Stimulated activated CD8-positive, alpha-beta memory T cell treated with anti-CD3 and anti-CD28 coated beads, Interleukin-15, amount 100 ng/mL, for 24 hours (primary cell): ENCODE data around the gene GRK5.
"Not testable (repeated sequence)": the region's sequence is repeated elsewhere in the genome, so short reads cannot be mapped to it uniquely, and the experiment has no call there.

Experiments
- DNase-seq: peaks from one replicate; pipeline ENCODE4 v3.0.0-alpha.2; 2020; ENCODE audit warnings: low read depth

GRK5 gene

DNA sequence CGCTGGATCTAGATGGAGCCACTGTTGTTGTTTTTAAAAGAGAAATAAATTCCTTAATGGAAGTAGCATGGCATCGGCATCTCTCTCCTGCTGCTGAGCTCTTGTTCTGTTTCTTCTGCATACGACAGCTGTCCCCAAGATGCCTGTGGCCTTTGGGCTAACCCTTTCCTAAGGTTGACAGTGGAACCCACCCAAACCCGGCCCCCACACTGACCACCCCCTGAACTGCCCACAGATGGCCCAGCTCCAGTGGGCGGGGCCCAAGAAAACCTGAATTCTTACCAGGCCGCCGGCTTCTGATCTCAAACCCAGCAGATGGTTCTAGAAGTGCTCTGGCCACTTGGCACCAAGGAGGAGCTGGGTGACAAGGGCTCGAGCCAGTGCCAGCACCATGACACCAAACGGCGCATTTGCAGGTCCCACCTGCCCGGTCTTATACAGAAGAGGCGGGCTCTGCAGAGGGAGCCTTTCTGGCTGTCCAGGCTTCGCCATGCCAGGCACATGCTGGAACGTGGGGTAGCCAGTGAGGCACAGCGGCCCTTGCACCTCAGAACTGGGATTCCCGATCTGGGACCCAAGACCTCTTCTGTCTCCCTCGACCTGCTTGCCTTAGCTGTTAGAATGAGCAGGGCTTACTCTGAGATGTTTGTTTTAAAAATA lies 252.4 kb downstream of the GRK5 start:
- DNase-seq: no peak

GRCh38 chr10:119460369-119461195 lies 253.2 kb downstream of the GRK5 start:
- DNase-seq: no peak

DNA sequence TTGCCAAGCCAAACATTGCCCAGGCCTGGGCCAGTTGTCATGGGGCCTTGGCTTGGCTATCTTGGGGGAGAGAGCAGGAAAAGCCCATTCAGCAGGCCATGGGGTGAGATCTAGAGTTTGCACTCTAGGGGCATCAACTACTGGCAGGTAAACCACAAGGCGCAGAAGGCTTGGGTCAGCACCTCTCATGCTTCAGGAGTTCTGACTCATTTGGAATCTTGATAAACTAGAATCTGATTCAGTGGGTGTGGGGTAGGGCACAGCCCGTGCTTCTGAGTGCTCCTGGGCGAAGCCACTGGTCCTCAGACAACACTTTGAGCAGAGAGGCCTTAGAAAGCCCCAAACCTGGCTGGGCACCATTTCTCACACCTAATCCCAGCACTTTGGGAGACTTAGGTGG lies 254.0 kb downstream of the GRK5 start:
- no peak for DNase-seq

- no peak for DNase-seq
Measured at GRCh38 chr10:119461923-119462322, 254.6 kb downstream of the GRK5 start.

- DNase-seq: no peak
Measured at GRCh38 chr10:119462773-119463172, 255.4 kb downstream of the GRK5 start.

DNA sequence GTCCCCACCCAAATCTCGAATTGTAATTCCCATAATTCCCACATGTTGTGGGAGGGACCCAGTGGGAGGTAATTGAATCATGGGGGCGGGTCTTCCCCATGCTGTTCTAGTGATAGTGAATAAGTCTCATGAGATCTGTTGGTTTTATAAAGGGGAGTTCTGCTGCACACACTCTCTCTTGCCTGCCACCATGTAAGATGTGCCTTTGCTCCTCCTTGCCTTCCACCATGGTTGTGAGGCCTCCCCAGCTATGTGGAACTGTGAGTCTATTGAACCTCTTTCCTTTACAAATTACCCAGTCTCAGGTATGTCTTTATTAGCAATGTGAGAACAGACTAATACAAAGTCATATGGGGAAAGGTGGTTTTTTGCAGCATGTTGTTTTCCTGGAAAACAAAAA lies 255.8 kb downstream of the GRK5 start:
- DNase-seq: not testable (repeated sequence)

DNA sequence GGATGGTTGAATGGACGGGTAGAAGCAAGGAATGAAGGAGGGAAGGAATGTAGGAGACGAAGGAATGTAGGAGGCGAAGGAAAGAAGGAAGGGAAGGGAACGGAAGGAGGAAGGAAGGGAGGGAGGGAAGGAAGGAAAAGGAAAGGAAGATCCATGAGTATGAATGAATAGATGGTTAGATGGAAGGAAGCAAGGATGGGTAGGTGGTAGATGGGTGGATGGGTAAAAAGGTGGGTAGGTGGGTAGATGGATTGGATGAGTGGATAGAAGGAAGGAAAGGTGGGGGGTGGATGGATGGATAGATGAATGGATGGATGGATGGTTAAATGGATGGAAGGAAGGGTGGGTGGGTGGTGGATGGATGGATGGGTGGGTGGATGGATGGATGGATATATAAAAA lies 257.7 kb downstream of the GRK5 start:
- DNase-seq: no peak

DNA sequence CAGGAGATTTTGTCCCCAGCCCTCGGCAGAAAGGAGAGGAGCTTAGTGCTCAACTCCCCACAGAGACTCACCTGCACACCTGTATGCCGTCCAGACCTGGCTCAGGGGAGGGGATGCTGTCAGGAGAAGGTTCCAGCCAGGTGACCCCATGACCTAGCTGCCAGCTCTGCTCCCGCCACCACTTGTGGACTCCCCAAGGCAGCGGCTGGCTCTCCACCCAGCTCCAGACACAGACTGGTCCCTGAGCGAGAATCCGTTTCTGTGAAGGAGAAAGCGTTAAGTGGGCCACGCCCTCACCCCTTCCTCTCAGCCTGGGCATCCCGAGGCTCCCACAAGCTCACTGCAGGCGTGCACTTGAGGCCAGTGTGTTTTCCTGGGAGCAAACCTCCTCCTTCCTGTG lies 258.7 kb downstream of the GRK5 start:
- DNase-seq: no peak

GRCh38 chr10:119466655-119467054 lies 259.3 kb downstream of the GRK5 start:
- no peak for DNase-seq

- DNase-seq: no peak
Measured at GRCh38 chr10:119468542-119469324, 261.4 kb downstream of the GRK5 start.

DNA sequence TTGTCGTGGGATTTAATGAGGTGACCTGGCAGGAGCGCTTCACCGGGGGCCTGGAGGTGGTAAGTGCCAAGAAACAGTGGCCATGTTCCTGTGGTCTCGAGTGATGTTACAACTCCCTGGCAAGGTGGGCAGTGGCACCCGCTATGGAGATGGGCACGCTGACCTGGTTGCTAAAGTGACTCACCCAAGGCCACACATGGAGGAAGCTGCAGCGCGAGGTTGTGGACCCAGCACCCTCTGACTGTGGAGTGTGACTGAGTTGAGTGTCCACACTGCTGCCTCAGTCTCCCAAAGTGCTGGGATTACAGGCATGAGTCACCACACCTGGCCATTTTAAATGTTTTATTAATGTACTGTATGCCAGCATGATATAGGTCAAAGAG lies 261.9 kb downstream of the GRK5 start:
- no peak for DNase-seq

GRCh38 chr10:119469846-119470245 lies 262.5 kb downstream of the GRK5 start:
- no peak for DNase-seq

DNA sequence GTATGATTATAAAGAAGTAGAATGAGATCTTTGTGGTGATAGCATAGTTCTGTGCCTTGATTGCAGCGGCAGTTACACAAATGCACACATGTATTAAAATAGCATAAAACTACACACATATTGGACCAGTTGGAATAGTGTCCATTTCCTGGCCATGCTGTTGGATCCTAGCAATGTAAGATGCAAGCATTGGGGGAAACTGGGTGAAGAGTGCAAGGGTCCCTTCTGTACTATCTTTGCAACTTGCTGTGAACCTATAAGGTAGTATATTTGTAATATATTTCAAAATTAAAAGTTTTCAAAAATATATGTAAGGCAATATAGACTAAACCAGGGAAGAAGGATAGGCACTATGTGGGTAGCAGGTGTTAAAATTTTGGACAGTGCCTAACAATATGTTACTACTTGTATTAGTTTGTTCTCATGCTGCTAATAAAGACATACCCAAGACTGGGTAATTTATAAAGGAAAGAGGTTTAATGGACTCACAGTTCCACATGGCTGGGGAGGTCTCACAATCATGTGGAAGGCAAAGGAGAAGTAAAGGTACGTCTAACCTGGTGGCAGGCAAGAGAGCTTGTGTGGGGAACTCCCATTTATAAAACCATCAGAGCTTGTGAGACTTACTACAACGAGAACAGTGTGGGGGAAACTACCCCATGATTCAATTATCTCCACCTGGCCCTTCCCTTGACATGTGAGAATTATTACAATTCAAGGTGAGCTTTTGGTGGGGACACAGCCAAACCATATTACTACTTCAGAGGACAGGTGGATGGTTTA lies 263.7 kb downstream of the GRK5 start:
- DNase-seq: no peak

- no peak for DNase-seq
Measured at GRCh38 chr10:119473771-119474170, 266.4 kb downstream of the GRK5 start.

DNA sequence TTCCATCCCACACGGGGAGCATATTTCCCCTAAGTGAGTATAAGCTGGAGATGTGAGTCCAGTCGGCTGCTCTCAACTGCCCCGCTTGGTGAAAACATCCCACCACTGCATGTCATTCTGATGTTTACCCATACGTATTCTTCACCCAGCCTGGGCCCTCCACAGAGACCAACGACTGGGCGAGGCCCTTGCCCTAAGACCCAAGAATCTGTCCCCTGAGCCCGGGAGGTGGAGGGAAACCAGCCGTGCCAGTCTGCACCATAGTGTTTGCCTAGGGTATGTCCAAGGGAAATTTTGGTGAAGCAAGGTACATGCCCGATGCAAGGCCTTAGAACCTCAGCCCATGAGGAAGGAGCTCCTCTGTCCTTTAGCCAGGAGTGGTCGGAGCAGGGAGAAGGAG lies 267.2 kb downstream of the GRK5 start:
- no peak for DNase-seq

DNA sequence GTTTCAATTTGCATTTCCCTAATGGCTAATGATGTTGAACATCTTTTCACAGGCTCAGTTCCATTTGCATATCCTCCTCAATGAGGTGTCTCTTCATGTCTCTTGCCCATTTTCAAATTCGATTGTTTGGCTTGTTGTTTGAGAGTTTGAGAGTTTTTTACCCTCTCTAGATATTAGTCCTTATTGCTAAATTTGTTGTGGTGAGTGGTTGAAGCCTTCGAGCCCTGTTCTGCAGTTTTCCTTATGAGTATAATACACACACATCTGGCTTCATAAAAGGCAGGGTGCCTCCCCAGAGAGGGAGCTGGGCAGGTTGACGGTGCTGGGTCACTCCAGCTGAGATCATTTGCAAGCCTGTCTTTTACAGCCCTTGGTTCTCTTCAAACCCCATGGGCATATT lies 270.1 kb downstream of the GRK5 start:
- no peak for DNase-seq

- DNase-seq: no peak
Measured at GRCh38 chr10:119478111-119478802, 270.9 kb downstream of the GRK5 start.

DNA sequence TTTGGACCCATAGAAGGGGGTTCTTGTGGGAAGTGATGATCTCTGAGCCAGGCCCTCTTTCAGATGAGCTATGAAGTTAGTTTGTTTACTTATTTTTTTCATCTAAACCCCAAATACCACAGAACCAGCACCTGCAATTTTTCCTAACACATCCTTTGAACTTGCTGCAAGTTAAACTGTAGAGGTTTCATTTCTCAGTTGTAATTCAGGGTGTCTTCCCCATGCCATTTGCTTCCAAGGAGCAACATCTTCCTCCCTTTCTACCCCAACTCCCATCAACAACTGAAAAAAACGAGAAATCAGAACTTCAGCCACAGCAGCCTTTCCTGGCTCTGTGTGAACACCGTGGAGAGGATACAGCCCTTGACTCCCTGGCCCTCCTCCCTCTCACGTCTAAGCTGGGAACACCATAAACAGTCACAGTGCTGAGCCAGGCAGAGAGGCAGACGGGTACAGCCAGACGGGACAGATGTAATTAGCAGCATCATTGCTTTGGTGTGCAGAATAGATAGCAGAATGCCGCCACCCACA lies 271.5 kb downstream of the GRK5 start:
- DNase-seq: no peak

DNA sequence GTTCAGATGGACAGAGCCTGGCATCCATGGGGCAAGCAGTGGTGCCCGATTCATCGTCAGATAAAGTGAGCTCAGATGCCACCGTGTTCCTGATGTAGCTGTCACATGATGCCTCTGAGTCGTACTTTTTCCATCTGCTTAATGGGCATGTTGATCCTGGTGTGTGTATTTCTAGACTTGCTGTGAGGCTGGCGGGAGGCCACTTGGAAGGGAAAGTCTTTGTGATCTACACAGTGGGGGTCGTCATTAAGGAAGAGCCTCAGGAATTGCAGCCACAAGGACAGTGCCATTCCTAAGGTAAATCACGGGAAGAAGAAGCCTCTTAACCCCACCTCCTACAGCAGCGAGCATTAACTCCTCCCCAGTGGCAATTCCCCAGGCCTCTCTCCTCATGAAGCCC lies 272.2 kb downstream of the GRK5 start:
- no peak for DNase-seq

GRCh38 chr10:119480667-119481066 lies 273.3 kb downstream of the GRK5 start:
- DNase-seq: no peak

- DNase-seq: no peak
Measured at GRCh38 chr10:119481781-119482426, 274.5 kb downstream of the GRK5 start.
